T-helper 9 cell (primary cell): Measurements from ENCODE around the gene TRIO.

Source experiments
- DNase-seq: peaks from one replicate; pipeline ENCODE4 v3.0.0-alpha.2; 2020

TRIO gene

DNA sequence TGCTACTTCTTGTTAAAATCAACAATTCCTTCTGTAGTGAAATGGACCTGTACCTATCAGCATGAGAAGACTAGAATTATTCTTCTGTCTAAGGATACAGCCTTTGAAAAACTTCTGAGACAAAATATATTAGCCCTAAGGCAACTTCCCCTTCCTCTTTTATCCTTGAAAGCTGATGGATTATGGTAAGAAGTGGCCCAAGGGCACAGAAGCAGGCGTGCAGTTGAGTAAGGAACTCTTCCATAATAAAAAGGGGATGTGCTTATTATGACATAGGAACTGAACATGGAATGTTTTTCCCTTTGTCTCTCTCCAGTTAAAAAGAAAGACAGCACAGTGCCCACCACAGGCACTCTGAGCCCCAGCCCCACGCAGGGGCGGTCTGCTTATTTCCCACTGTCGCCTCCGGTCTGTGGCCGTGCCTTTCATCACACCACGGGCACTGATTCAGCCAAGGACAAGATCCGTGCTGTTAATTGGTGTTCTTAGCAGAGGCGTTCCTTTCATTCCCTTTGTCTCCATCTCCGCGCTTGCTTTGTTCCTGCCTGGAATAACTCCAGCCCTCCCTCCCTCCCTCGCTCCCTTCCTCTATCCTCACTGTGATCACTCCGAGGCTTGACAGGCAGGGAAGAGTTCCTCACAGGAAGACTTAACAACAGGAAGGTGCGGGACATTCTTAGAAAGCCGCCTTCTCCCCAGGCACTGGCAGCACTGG is 302.6 kb downstream of the TRIO start:
- no peak for DNase-seq

DNA sequence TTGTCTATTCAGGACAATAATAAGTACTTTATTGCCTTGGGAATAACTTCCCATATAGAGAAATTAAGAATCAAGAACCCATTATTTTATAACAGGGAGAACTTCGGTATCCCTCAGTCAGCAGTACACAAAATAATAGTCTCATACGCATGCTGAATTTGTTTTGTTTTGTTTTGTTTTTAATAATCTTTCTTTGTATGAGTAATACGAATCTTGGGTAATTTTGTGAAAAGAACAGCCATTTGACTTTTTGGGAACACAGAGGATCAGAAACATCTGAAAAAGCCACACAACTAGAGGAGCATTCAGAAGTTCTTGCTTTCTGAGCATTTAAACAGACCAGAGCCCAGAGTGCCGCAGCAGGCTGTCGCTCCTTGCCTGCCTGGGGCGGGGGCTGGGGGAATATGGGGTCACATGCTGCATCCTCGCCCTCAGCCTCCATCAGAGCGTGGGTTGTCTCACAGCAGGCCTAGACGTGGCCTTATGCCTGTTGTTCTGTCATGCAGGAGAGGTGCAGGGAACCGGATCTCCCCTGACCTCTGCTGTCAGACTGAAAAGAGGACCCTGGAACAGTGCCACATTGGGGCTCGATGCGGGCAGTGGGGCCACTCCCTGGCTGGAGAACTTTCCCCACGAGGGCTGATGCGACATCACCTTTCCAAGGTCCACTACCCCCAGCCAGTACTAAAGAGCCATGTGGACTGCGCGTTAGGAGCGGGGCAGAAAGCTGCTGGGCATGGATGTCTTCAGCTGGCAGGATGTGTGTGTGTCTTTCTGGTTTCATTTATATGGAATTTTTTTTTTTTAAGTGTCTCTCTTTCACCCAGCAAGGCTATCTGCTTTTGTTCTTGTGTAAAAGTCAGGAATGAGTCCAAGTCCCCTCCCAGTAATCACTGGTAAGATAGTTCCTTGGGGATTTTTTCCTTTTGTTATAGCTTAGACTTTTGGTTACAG is 305.1 kb downstream of the TRIO start:
- DNase-seq, result no peak

DNA sequence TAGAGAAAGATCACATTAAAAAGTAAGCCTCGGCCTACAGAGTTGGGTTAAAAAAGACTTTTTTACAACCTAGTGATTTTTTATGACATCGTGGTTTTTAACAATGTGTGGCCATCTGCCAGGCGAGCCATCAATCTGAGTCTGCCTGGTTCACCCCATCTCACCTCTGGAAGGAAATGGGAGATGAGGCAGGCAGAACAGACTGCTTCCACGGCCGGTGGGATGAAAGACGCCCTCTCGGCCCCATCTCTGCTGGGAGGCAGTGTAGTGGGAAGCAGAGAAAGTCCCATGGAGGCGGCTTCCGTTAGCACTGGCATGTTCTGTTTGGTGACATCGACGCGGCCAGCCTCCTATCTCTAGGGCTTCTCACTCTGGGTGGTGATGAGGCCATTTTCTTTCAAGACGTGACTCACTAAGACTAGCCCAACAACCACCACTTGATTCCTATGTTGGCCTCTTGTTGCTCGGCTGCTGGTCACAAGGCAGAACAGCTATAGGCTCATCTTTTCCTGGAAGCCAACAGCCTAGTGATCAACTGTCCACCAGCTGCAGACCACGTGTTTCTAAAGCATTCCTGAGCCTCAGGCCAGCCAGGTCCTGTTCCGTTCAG is 306.0 kb downstream of the TRIO start:
- no peak for DNase-seq

DNA sequence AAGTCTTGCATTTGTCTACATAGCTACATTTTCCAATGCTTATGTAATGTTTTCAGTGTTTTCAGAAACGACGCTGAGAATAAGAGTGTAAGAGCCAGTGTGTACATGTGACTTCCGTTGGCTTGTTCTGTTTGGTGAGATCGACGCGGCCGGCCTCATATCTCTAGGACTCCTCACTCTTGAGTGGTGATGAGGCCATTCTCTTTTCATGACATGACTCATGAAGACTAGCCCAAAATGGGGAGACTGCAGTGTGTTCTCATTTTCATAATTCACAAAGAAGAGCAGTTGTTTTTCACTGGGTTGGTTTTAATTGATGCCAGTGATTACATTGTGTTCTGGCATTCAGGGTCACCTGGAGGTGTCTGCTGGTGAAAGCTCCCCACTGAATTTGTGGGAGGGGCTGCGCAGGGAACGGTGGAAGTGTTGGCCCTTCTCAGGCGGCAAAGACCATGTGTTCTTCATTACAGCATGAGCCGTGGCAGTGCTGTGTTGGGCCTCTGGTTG is 306.9 kb downstream of the TRIO start:
- no peak for DNase-seq

DNA sequence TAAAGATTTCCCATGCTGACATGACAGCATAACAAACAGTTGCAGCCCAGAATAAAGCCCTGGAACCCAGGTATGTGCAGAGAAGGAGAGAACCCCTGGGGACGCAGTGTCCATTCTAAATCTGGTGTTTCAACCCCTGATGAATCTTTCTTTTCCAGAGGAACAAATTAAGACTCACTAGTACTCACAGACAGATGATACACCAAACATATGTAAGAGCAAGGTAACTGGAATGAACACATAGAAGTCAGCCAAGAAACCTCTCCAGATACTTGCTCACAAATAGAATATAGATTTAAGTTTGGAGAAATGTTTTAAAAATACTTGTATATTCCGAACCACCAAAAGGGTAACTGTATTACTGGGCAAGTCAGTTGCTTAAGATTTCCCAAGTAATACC is 307.6 kb downstream of the TRIO start:
- no peak for DNase-seq

DNA sequence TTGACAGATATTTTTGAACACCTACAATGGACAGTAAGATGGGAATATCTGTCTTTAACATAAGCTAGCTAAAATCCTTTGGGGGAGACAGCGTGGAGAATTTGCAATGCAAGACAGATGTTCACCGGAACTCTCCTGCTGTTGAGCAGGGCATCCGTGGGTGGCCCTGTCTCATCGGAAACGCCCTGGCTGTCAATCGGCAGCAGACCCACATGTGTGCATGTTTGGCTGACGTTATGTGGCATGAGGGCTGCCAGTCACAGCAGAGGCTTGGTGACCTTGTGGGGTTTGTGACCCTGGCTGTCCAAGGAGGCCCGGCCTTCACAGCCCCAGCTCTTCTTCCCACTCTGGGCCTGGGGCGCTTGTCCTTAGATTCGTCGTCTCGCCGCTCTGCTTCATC is 308.7 kb downstream of the TRIO start:
- no peak for DNase-seq

DNA sequence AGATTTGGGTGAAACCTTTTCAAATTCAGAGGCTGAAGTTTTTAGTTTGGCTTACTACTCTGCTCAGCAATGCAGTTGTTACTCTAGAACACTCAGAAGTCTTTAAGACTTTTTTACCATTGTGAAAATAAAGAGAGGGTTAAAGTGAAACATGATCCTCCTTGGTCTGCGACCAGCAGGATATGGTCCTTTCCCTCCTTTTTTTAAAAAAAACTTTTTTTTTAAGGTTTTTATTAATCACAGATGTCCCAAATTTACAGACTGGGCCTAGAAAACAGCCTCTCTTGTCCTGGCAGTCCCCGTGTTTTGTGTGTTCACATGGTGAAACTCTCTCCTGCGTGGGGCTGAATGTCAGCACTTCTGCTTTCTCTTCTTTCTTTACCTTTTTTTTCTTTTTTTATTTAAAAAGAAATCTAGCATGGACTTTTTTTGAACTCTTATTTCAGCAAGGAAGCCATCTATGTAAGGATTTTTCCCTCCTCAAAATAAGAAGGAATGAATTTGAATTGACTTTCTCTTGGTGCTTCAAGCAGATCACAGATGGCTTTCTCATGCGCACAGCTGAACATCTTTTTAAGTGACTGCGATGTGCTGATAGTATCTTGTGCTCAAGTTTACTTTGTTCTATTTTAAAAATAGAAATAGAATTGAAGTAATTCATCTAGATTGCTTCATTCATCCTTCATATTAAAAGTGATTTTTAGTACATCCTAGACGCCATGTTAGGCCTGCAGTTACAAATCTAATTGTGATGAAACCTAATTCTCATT is 309.7 kb downstream of the TRIO start:
- no peak for DNase-seq

DNA sequence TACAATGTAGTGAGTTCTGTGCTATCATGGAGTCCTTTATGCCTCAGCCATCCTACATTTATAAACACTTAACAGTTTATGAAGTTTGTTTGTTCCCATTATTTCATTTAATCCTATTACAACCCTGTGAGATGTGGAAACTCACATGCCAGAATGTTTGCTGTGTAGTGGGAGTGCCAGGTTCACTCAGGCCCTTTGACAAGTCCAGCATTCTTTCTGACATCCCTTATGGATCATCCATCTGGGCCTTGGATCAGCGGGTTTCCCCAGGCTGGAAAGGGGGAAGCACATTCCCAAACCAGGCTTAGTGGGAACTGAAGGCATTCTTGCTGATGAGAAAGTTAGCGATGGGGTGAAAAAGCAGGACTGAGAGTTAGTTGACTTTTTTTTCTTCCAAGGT is 310.3 kb downstream of the TRIO start:
- no peak for DNase-seq

DNA sequence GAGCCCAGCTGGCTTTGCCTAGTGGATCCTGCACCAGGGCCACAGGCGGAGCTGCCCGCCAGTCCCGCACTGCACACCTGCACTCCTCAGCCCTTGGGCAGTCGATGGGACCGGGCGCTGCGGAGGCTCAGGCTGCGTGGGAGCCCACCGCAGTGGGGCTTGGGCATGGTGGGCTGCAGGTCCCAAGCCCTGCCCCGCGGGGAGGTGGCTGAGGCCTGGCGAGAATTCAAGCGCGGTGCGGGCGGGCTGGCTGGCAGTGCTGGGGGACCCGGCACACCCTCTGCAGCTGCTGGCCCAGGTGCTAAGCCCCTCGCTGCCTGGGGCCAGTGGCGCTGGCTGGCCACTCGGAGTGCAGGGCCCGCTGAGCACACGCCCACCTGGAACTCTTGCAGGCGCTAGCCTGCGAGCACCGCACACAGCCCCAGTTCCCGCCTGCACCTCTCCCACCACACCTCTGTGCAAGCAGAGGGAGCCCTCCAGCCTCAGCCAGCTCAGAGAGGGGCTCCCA is 312.7 kb downstream of the TRIO start:
- no peak for DNase-seq

DNA sequence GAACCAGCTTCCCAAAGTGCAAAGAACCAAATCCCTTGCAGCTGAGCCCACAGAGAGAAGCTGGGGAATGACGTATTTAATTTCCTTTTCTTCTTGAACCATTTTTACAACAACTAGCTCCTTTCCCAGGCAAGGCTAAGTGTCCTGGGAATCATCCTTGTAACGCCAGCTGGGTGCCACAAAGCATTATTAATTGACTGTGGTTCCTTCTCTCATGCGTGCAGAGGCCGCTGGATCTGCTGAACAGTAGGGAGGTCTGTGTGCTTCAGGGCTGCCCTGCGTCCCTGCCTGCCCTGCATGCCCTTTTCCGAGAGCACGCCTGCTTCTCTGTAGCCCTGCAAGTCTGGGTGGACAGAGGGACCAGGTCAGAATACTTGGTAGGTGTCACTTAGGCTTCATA is 314.3 kb downstream of the TRIO start:
- DNase-seq, result no peak

DNA sequence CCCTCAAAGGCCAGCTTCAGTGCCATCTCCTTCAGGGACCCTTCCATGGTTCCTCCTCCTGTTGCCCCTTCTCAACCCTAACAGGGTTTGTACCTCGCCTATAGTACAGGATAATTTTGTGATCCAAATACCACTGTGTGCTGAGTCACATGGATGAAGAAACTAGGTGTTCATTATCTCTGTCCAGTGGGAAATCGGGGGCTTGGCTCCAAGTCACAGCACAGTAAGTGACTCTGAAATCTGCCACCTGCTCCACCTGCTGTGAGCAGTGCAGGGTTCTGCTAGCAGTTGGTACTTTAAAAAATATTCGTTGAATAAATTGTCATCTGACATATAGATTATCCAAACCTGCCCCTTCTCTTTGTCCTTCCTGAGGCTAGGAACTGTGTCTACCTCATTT is 315.3 kb downstream of the TRIO start:
- DNase-seq, result no peak

DNA sequence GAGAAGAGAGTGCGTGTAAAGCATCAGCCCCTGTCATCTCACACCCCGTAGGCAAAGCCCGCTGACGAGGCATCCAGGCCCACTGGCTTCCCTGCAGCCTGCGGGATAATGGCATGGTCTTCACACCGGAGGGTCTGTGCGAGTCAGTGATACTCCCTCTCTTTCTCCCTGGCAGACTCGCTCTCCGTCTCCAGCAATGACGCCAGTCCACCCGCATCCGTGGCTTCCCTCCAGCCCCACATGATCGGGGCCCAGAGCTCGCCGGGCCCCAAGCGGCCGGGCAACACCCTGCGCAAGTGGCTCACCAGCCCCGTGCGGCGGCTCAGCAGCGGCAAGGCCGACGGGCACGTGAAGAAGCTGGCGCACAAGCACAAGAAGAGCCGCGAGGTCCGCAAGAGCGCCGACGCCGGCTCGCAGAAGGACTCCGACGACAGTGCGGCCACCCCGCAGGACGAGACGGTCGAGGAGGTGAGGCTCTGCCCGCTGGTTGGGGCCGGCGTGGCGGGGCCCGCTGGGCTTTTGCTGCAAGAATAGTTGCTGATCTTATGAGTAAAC is 317.8 kb downstream of the TRIO start:
- no peak for DNase-seq

DNA sequence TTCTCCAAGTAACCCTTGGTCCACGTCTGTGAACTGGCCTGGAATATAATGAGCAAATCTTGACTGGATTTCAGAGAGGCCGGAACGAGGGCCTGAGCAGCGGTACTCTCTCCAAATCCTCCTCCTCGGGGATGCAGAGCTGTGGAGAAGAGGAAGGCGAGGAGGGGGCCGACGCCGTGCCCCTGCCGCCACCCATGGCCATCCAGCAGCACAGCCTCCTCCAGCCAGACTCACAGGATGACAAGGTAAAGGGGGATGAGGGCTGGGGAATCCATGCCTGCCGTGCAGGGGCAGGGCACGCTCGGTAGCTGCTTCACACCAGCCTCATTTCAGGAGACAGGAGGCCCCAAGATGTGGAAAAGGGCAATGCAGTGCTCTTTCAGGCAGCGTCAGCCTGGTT is 319.5 kb downstream of the TRIO start:
- no peak for DNase-seq

DNA sequence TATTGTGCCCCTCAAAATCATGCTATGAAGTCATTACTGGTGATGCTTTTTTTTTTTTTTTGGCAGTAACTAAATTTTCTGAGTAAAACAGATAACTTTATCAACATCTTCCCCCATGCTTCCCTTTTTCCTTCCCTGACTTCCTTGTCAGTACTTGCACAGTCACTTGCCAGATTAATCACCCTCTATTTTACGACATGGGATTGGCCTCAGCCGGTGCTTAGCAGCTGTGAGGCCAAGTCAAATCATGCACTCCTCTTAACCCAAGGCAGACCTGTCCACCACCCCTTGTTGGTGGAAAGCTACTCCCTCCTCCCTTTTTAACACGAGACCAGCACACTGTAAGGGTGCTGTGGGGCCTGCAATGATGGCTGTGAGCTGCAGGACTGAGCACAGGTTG is 320.5 kb downstream of the TRIO start:
- no peak for DNase-seq

DNA sequence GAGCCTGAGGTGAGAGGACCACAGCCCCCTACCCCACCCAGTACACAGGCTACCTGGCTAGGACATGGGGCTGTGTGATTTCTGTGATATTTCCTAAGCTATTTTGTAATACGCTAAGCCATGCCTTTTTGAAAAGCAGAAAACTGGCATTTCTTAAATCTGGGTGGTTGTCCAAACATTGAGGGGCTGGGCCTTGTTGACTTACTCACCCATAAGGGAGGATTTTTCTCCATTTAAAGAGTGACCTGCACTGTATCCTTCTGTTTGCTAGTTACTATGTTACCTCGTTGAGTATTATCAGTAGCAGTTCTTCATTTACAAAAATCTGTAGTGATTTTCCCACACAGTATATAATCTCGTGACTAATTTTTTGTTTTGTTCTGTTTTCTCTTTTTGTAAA is 321.0 kb downstream of the TRIO start:
- no peak for DNase-seq

DNA sequence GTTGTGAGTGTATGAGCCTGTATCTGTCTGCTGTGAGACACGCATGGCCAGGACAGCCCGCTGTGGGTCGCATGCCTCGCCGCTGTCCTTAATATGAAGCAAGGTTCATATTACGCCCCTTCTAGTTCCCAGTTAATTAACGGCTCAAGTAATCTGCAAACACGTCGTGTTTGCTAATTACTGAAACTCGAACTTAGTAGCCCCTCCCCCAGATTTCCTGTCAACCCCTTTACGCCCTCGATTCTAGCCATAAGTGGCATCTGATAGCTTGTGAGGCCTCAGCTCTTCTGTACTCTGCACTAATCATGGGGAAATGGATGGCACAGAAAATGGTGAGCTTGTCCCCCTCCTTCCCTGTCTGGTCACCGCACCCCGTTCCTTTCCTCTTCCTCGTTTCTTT is 321.5 kb downstream of the TRIO start:
- DNase-seq, result no peak

DNA sequence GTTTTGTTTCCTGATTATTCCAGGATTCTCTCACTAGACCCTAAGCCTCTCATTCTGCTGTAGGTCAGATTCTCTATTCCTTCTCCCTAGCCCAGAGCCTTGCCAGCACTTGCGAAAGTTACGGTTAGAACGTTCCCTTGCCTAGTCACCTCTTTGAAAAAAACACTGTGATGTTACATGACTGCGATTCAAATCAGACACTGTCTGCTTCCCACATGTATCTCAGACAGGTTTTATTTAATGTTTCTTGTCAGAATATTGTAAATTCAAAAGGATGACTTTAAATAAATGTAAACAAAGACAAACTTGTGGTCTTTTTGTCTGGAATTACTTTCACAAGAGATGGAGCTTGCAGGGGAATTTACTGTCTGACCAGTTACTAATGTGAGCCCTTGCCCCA is 322.0 kb downstream of the TRIO start:
- DNase-seq, result no peak

DNA sequence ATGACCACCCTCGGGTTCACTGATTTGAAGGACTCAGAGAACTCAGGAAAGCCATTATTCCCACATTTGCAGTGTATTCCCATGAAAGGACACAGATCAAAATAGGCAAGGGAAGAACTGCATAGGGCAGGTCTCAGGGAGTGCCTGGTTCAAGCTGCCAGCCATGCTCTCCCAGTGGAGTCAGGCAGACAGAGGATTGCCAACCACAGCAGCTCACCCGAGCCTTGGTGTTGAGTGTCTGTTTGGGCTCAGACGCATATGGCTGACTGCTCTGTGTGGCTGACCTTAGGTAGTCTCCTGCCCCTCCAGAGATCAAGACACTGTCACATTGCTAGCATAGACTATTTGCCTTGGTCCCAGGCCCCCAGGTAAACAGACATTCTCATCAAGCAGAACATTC is 322.6 kb downstream of the TRIO start:
- no peak for DNase-seq

DNA sequence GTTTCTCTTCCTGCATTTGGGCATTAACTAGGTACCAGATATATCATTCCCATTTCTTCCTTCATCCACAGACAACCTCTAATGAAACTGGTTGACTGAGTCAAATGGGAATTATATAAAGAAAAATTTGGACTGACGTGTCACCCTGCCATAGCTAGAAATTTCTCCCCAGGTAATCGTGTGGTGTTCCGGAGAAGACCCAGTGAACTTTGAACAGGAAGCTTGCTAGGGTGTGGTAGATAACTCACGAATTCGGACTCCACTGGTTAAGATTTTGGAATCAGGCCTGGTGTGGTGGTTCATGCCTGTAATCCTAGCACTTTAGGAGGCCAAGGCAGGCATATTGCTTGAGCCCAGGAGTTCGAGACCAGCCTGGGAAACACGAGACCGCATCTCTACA is 324.1 kb downstream of the TRIO start:
- no peak for DNase-seq

DNA sequence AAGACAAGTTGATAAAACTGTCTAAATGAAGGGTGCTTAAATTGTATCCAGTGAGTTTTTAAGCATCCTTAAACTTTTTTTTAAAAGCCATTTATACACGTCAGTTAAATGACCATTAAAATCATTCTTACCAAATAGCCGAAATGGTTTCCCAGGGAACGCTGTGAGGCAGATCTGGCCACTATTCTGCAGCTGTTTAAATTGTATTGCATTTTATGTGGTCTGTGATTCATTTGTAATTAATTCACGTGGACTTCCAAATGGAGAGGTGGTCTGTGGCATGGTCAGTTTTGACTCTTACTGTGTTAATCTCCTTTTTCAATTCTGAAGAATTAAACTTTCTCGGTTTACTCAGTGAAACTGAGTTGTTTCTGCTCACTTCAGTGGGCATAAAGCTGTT is 324.7 kb downstream of the TRIO start:
- DNase-seq, result no peak

DNA sequence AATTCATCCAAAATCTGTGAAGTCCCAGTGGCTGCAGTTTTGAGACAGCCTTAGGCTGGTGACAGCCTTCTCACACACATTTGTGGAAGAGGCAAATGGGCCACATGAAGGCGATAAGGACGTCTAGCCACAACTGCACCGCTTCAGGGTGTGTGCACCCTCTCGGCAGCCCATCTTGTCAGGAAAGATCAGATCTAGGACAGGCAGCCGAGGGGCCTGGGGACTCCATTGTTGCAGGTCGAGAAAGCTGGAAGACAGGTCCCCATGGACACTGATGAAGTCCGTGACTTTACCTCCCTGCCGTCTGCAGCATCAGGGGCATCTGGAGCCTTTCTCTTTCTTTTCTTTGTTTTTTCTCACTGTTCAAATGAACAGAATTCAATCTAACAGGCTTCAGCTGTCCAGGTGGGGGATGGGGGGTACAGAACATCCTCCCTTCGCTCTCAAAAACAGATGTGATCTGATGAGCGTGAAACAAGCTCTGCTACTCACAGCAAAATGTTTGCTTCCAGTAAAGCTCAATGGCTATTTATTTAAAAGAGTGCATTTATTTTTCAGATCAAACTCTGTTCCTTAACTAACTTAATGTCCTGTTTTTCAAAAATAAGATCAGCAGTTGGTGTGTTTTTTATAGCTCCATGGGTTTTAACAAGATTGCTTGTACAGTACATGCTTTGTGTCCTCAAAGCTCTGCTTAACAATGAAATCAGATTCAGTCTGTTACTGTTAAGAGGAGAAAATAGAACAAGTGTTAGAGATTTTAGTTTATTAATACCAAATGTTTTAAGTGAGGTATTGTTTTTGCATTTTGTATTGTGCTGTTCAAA is 326.6 kb downstream of the TRIO start:
- no peak for DNase-seq
